NCI-H2227 treated with DMSO at 0.1 percent for 48 hours (cell line): ENCODE data around the gene TRIM59.

Experiments used
- DNase-seq: peaks from one replicate; lab custom pipeline; 2025; lab: John Stamatoyannopoulos, UW

The TRIM59 gene

DNA sequence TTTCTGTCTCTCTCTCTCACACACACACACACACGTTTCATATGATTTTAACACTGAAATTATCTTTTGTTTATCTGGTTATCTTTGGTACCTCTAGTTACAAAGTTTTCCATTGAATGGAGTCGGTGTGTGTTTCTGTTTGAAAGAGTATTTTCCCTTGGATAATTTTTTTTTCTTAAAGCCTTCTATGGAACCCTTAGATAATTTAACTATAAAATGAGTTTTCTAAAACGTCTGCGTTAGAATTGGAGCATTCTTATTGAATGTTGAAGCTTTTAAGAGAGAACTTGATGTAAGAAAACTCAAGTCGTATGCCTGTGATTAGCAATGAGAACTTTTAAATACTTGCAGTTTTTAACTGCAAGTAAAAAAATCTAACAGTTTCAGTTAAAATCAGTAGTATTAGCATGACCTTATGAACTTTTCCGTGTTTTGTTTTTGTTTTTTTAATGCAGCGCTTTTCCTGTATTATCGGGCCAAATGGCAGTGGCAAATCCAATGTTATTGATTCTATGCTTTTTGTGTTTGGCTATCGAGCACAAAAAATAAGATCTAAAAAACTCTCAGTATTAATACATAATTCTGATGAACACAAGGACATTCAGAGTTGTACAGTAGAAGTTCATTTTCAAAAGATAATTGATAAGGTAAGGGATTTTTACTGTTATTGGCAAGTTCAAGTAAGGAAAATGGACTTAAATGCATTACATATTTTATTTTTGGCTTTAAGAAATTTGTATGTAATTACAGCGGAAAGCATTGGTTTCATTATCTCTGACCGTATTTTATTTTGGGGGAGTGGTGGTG is 47.2 kb downstream of the TRIM59 start:
- no peak for DNase-seq

- DNase-seq, result peak; percentile 20
Observed at GRCh38 chr3:160401291-160402095, 48.1 kb downstream of the TRIM59 start.

DNA sequence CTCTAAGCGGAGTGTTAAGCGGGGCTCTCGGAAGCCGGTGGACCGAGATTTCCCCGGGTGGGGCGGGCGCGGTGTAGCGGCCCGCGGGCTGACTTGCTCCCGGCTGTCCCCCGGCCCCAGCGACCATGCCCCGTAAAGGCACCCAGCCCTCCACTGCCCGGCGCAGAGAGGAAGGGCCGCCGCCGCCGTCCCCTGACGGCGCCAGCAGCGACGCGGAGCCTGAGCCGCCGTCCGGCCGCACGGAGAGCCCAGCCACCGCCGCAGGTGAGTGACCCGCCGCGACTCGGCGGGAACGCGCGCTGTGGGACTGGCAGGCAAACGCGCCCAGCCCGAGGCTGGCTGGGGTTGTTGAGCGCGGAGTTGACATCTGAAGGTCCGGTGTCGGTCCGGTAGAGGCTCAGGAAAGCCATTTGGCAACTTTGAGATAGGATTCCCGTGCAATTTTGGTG is 48.9 kb downstream of the TRIM59 start:
- DNase-seq, result no peak

GRCh38 chr3:160400030-160400701 is 49.4 kb downstream of the TRIM59 start:
- peak; percentile 40 for DNase-seq

DNA sequence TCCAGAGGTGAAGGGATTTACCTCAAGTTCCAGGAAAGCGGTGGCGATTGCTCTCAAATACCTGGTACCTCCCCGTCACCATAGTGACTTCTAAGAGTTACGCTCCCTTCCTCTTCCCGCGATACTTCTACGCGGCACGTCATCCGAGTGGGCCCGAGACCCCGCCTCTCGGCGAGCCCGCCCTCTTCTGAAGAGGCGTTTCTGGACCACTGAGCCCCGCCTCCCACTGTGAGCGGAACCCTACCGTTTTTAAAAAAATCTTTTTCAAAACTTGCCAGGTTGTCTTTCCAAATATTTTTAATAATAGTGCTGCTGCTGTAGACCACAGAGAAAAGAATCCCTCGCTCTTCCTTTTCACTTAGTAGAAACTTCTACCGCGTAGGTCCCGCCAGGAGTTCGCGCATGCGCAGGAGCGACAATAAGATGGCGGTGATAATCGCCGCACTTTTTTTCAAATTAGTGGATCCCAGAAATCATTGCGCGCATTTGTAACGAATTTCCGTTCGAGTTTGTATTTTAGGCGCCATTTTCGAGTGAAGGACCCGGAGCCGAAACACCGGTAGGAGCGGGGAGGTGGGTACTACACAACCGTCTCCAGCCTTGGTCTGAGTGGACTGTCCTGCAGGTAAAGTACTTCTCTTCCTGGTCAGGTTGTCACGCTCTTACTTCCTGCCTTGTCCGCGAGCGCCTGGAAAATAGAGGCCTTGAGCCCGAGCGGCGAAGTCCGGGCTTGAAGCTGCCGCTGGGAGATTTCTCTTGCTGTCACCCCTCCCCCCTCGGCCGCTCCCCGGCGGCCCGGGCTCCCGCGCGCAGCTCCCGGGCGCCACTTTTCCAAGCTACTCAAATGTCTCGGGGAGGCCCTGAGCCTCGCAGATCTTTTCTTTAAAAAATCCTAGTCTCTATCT is 50.2 kb downstream of the TRIM59 start, which contains the start of the genes IFT80 and SMC4:
Gene IFT80 (minus strand): TSS at position 101 of the 905 bp plus-strand sequence. CDS start 14,625 bp downstream, outside the sequence.
Gene SMC4 (plus strand): TSS at position 526 of the 905 bp plus-strand sequence. CDS start 1,177 bp downstream, outside the sequence.
- DNase-seq, result peak; percentile 97

GRCh38 chr3:160398820-160399124 is 50.8 kb downstream of the TRIM59 start:
- no peak for DNase-seq

DNA sequence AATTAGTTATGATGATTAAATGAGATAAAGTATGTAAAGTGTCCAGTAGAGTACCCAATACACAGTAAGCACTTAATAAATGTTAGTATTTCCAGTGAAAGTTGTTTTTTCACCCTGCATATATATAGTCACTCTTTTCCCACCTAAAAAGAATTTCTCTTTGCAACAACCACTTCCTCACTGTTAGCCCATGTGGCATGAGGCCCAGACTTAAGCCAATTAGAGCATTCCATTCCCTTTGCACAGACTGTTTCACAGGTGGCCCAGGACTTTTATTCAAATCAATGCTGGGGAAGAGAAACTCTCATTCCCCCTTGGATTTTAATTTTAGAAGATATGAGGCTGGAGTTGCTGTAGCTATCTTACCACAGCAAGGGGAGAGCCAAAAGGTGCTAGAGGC is 54.3 kb downstream of the TRIM59 start:
- no peak for DNase-seq

GRCh38 chr3:160394009-160394392 is 55.6 kb downstream of the TRIM59 start:
- no peak for DNase-seq

DNA sequence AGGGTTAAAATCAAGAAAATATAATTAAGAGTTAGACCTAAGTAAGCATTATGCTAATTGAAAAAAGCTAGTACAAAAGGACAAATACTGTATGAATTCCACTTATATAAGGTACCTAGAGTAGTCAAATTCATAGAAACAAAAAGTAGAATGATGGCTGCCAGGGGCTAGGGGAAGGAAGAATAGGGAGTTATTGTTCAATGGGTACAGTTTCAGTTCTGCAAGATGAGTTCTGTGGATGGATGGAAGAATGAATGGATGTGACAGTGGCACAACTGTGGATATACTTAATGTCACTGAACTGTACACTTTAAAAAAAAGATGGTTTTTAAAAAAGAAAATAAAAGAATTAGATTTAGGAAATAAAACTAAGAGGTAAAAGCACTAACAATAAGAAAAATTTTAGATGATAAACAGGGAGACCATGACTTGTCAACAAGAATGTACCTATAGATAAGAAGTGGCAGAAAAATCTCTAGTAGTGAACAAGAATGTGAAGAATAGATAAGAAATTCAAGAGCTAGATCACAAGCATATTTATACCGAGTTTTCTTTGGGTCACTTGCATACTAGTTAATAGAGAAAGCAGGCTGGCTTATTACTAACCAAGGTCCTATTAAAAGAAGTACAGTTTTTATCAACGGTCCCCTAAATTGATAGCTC is 56.1 kb downstream of the TRIM59 start:
- no peak for DNase-seq

DNA sequence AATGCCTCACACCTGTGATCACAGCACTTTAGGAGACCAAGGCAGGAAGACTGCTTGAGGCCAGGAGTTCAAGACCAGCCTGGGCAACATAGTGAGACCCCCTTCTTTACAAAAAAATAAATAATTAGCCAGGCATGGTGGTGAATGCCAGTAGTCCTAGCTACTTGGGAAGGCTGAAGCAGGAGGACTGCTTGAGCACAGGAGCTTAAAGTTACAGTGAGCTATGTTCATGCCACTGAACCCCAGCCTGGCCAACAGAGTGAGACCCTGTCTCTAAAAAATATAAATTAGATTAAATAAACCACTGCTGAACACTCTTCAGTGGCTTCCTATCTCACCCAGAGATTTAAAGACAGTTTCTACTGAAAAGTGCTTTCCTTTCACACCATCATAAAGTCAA is 56.8 kb downstream of the TRIM59 start:
- DNase-seq, result no peak

GRCh38 chr3:160390565-160391138 is 58.9 kb downstream of the TRIM59 start:
- DNase-seq, result no peak
